CD1c-positive myeloid dendritic cell (primary cell): Measurements from ENCODE around the gene CYBC1.
"Not testable (repeated sequence)": the region's sequence is repeated elsewhere in the genome, so short reads cannot be mapped to it uniquely, and the experiment has no call there.

Experiments
- DNase-seq: peaks from one replicate; pipeline ENCODE4 v3.0.0-alpha.2; 2016; ENCODE audit errors: extremely low spot score

CYBC1 gene

DNA sequence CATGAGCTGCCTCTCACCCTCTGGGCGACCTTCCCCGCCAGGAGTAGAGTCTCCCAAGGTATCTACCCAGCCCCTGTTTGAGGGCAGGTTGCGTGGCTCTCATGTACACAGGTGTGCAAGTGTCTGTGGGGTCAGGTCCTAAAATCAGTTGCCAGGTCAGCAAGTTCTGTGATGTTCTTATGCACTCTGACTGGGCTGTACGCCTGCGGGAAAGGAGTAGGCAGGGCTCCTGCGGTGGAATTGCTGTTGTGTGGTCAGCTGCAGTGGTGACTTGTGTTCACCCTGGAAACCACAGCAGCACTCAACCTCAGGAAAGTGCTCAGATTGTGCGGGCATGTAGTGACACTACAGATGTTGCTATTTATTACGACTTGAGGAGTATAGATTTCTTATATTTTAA, 27.4 kb upstream of the CYBC1 start:
- no peak for DNase-seq

- DNase-seq: no peak
These were observed 24.9 kb upstream of the CYBC1 start for GRCh38 chr17:82475458-82475857.

- no peak for DNase-seq
These were observed 23.9 kb upstream of the CYBC1 start for GRCh38 chr17:82474223-82475010.

DNA sequence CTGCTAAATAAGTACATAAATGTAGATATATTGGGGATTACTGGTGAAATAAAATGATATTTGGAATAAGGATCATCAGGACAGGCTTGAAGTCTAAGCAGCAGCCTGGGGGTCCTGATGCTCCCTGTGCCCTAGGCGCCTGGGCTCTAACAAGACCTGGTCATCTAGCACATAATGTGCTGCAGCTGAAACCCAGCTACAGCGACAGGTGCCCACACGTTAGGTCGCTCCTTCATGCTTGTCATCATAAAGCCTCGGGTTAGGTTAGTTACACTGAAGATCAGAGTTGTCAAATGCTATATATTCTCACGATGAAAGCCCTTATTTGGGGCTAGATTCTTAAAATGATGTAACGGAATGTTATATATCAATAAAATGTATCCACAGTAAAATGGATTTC, 19.5 kb upstream of the CYBC1 start:
- no peak for DNase-seq

DNA sequence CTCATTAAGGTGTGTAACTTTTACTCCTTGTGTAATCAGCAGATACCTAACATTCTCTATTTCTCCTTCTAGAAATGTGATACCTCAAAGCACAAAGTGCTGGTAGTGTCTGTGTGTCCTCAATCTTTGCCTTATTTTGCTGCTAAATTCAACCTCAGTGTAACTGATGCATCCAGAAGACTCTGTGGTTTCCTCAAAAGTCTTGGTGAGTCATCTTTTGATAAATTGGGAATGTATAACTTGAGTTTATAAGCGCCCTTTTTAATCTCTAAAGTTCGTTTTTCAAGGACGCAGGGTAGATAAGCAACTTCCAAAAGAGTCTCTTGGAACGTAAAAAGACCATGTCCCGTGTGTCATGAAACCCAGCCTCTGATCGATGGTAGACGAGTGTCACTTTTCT, 18.1 kb upstream of the CYBC1 start:
- DNase-seq: no peak

GRCh38 chr17:82465023-82465603, 14.6 kb upstream of the CYBC1 start:
- DNase-seq: no peak

DNA sequence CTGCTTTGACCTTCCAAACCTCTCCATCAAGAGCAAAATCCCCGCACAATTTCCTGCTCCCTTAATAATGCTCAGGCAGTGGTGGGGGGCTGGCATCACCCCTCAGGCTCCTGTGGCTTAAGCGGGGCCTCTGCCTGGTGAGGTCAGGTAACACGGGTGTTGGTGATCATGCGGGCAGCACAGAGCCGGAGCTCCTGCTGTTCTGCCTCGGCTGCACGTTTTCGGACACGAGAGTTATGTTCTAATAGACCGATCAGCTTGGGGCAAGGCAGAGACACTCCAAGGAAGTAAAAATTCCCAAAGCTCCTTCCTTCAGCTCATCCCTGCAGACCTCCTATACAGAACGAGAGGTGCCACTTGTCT, 14.0 kb upstream of the CYBC1 start:
- no peak for DNase-seq

GRCh38 chr17:82463925-82464566, 13.5 kb upstream of the CYBC1 start:
- no peak for DNase-seq

DNA sequence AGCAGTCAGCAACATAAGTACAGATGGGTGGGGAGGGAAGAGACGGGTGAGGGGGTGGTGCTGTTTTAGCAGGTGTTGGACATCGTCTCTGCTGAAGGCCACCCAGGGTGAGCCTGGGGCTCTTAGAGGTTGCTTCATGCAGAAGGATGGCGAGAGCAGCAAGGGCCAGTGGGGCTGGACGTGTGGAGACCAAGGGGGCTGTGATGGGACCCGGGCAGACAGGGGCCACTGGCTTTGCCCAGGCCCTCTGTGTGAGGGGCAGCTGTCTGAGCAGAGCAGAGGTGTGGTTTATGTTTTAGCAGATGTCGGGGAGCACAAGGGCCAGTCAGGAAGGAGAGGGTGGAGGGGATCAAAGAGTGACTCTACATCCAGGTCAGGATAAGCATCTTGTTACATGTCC, 12.8 kb upstream of the CYBC1 start:
- no peak for DNase-seq

DNA sequence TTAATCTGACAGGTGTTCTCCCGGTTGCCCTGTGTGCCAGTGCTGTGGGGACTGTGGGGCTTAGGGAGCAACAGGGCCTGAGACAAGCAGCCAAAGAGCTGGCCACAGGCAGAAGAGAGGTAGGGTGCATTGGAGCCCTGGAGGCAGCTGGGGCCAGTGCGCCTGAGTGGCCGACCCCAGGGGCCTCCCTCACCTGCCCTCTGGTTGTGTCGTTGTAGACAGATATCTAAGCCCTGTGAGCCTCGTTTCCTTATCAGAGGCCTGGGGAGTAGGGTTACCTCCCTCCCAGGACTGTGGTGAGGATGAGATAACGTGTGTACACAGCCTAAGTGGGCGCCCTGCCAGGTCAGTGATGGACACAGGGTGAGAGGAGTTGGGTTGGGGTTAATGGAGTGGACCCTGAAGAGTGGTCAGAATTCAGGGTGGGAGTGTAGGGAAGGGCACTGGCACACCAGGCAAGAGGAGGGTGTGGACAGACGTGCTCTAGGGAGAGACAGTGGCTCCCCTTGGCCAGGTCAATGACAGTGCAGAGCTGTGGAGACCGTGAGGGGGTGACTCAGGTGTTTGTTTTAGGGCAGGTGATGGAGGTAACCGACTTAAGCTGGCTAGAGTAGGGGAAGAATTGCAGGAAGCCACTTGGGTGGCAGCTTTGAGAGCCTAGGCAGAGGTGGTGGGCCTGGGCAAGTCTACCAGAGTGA, 11.4 kb upstream of the CYBC1 start:
- DNase-seq: no peak

- not testable (repeated sequence) for DNase-seq
These were observed 9.4 kb upstream of the CYBC1 start for GRCh38 chr17:82459936-82460335.

GRCh38 chr17:82458885-82459424, 8.4 kb upstream of the CYBC1 start:
- peak; percentile 47 for DNase-seq

GRCh38 chr17:82458179-82458884, 7.8 kb upstream of the CYBC1 start, which contains the start of gene NARF:
NARF (plus strand) TSS chr17:82458741; CDS start chr17:82458804, 63 bp downstream.
- peak; percentile 99 for DNase-seq

DNA sequence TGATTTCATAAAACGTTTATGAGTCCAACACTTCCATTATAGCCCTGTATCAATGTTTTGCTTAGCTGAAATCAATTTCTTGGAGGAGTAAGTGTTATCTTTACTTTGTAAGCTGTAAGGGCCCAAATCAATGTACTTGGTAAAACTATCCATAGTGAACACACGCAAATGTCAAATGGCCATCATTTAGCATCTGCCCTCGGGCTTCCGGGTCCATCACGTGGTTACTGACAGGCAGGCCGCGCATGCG, 7.3 kb upstream of the CYBC1 start:
- peak; percentile 96 for DNase-seq

- peak; percentile 82 for DNase-seq
These were observed 6.7 kb upstream of the CYBC1 start for GRCh38 chr17:82457073-82457928.

DNA sequence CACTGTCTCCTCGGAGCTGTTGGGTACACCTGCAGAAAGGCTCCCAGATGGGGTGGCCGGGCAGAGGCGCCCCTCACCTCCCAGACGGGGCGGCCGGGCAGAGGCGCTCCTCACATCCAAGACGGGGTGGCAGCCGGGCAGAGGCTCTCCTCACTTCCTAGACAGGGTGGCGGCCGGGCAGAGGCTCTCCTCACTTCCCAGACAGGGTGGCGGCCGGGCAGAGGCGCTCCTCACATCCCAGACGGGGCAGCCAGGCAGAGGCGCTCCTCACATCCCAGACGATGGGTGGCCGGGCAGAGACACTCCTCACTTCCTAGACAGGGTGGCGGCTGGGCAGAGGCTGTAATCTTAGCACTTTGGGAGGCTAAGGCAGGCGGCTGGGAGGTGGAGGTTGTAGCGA, 3.2 kb upstream of the CYBC1 start:
- not testable (repeated sequence) for DNase-seq

- not testable (repeated sequence) for DNase-seq
These were observed 2.6 kb upstream of the CYBC1 start for GRCh38 chr17:82453151-82453550.

GRCh38 chr17:82452162-82452561, 1.6 kb upstream of the CYBC1 start:
- DNase-seq: no peak

DNA sequence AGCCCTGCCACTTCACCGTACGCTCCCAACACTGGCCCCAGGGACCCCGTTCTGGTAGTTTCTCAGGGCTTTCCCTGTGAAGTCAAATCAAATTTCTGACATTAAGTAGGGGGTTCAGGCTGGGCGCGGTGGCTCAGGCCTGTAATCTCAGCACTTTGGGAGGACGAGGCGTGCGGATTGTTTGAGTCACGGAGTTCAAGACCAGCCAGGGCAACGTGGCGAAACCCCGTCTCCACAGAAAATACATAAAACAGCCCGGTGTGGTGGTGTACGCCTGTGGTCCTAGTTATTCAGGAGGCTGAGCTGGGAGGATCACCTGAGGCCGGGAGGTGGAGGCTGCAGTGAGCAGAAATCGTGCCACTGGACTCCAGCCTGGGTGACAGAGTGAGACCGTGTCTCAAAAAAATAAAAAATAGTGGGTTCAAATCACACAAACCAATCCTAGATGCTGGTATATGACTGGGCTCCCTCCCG, 632 bp downstream of the CYBC1 start:
- DNase-seq: no peak

- DNase-seq: peak; percentile 64
These were observed 1.2 kb downstream of the CYBC1 start for GRCh38 chr17:82449131-82449882.
